K562 (cell line): ENCODE data around the gene OMA1. TPM values are rescaled to one million over a fixed set of nuclear protein-coding genes. Genes with fewer than 3 reads are reported as not detected.

Experiments
- ATAC-seq: fragments of 200-7000 bp; cut with Tn5 transposase; 3 replicates; pipeline ENCODE4 v1.9.1; 2020; ENCODE audit warnings: moderate library complexity
- BruUV-seq: library from RNA; stranded (reverse); fragments of 400-500 nt; replicated peaks from 2 replicates; lab custom pipeline; 2021; lab: Mats Ljungman, UMichigan
- CTCF ChIA-PET: fragments of 300-600 bp; formaldehyde crosslinking; extraction: SDS; loops from one replicate; lab custom pipeline; 2021; ENCODE audit warnings: low intra/inter-chr PET ratio; lab: Yijun Ruan, JAX
- POLR2A ChIA-PET: fragments of 300-600, 350-650 bp; sonication (Branson Sonifier 250); formaldehyde crosslinking; extraction: SDS; loops from one replicate; lab custom pipeline; 2021; ENCODE audit warnings: antibody characterized with exemption, inconsistent platforms; lab: Yijun Ruan, JAX
- DNase-seq, 4 experiments: peaks; one replicate each; pipeline versions ENCODE4 v3.0.0 to v3.0.0-alpha.2; 2011 to 2018; ENCODE audit warnings: low spot score in 3 of 4, mixed read lengths in 3 of 4; ENCODE audit errors: extremely low read depth in 1 of 4
- FAIRE-seq: peaks from 2 replicates; lab custom pipeline; 2011; peaks lifted over from hg19 to GRCh38; lab: Jason Lieb, UNC
- H2AFZ ChIP-seq: 2 replicates; pipeline ENCODE4 v1.6.0; 2011; ENCODE audit warnings: low read depth, low read length, control low read depth, inconsistent platforms
- H3K27ac ChIP-seq: fragments of 200-600 bp; 3 replicates; pipeline ENCODE4 v1.8.0; 2011; ENCODE audit warnings: low read depth, mild to moderate bottlenecking, control low read depth, inconsistent platforms, low read length, moderate library complexity, mixed read lengths; ENCODE audit errors: extremely low read depth
- H3K27me3 ChIP-seq, 2 experiments: fragments of 300-600 bp in 1 of 2; 2 replicates in 1 of 2; 3 replicates in 1 of 2; pipeline versions ENCODE4 v1.6.0 to v1.8.0; 2011; ENCODE audit warnings: inconsistent platforms in 2 of 2, low read length in 2 of 2, mild to moderate bottlenecking in 1 of 2, mixed read lengths in 1 of 2, moderate library complexity in 1 of 2; ENCODE audit not compliant: control insufficient read depth in 2 of 2, insufficient read depth in 2 of 2
- H3K36me3 ChIP-seq: fragments of 300-600 bp; 3 replicates; pipeline ENCODE4 v1.8.0; 2011; ENCODE audit warnings: mild to moderate bottlenecking, low read length, inconsistent platforms; ENCODE audit not compliant: control insufficient read depth, insufficient read depth
- H3K4me1 ChIP-seq, 2 experiments: fragments of 200-600 bp in 1 of 2; replicated peaks in 1 of 2; 2 replicates in 1 of 2; 3 replicates in 1 of 2; pipeline versions ENCODE4 v1.5.1 to v1.8.0; 2011; ENCODE audit warnings: inconsistent platforms in 2 of 2, low read length in 2 of 2, mild to moderate bottlenecking in 1 of 2, mixed read lengths in 1 of 2, moderate library complexity in 1 of 2; ENCODE audit not compliant: control insufficient read depth in 2 of 2, insufficient read depth in 2 of 2
- H3K4me2 ChIP-seq: 2 replicates; pipeline ENCODE4 v1.6.1; 2011; ENCODE audit warnings: low read length, control low read depth, inconsistent platforms, mixed read lengths; ENCODE audit not compliant: insufficient read depth
- H3K4me3 ChIP-seq: fragments of 200-600 bp; sonication (generic), shearing (Covaris generic); 2 replicates; pipeline ENCODE4 v1.5.1; 2016; ENCODE audit warnings: control low read depth, inconsistent platforms
- H3K79me2 ChIP-seq: fragments of 200-600 bp; 3 replicates; pipeline ENCODE4 v1.8.0; 2011; ENCODE audit warnings: low read length, inconsistent platforms; ENCODE audit not compliant: control insufficient read depth, insufficient read depth
- H3K9ac ChIP-seq, 2 experiments: 2 replicates each; pipeline versions ENCODE4 v1.6.0 to v1.6.1; 2011; ENCODE audit warnings: low read depth in 2 of 2, low read length in 2 of 2, control low read depth in 1 of 2, inconsistent platforms in 1 of 2, mild to moderate bottlenecking in 1 of 2, mixed read lengths in 1 of 2; ENCODE audit not compliant: insufficient read depth in 1 of 2
- H3K9me1 ChIP-seq: one replicate; pipeline ENCODE4 v1.6.0; 2011; ENCODE audit warnings: inconsistent platforms, mild to moderate bottlenecking, low read length, moderate library complexity; ENCODE audit not compliant: control insufficient read depth, insufficient read depth
- H3K9me3 ChIP-seq: replicated peaks from 2 replicates; pipeline ENCODE4 v1.5.1; 2011; ENCODE audit warnings: low read depth, low read length, inconsistent platforms; ENCODE audit not compliant: control insufficient read depth, insufficient read depth
- H4K20me1 ChIP-seq: replicated peaks from 2 replicates; pipeline ENCODE4 v1.6.1; 2011; ENCODE audit warnings: low read length, inconsistent platforms, mixed read lengths; ENCODE audit not compliant: control insufficient read depth, insufficient read depth
- STAG1 ChIP-seq: sonication (generic); formaldehyde crosslinking; IDR thresholded peaks from 2 replicates; pipeline ENCODE4 v1.5.0; 2020; ENCODE audit warnings: missing genetic modification reagents, borderline replicate concordance
- ZBTB33 ChIP-seq: sonication (generic); formaldehyde crosslinking; IDR thresholded peaks from 2 replicates; pipeline ENCODE4 v1.8.1; 2023; ENCODE audit warnings: mild to moderate bottlenecking, missing genetic modification reagents
- WGBS: fragments of 100-300 bp; shearing (Covaris generic); methylation state at CpG from one replicate; pipeline ENCODE4 v1.1.6; 2016; ENCODE audit warnings: low coverage, mixed read lengths; ENCODE audit not compliant: insufficient coverage; ENCODE audit errors: missing lambda C conversion rate; 5-methylcytosine and 5-hydroxymethylcytosine counted together
- in situ Hi-C: fragments of 300-500 bp; cut with MboI; formaldehyde crosslinking; loops from 4 replicates; pipeline ENCODE4 v1.15.0; 2018; ENCODE audit warnings: inconsistent platforms, mixed read lengths
- intact Hi-C: fragments of 100-400 bp; cut with micrococcal nuclease; formaldehyde crosslinking; loops from 2 replicates; pipeline ENCODE4 v1.14.2; 2022
- polyA plus RNA-seq, 8 experiments: library from polyadenylated mRNA; depleted of rRNA in 4 of 8; stranded (reverse) in 5 of 8; unstranded in 3 of 8; fragments of >200 nt; fragmentation: Nextera tagmentation in 2 of 8; fragmentation: Illumina TruSeq in 1 of 8; extraction: Ambion mirVana in 2 of 8; extraction: Trizol in 1 of 8; gene quantifications; 2 replicates each; pipeline versions ENCODE4 v1.2.1 to v1.2.3, GENCODE V29; 2011 to 2014; ENCODE audit warnings: inconsistent platforms in 1 of 8, missing spikeins in 1 of 8
- total RNA-seq, 7 experiments: library from RNA; depleted of rRNA in 6 of 7; stranded (reverse); fragments of >200 nt in 6 of 7; fragmentation: Illumina TruSeq in 2 of 7; extraction: Trizol in 2 of 7; gene quantifications; 2 replicates each; pipeline versions ENCODE4 v1.2.1 to v1.2.3, GENCODE V29; 2011 to 2021; ENCODE audit warnings: low replicate concordance in 1 of 7

OMA1 gene
- total and polyA plus RNA-seq, 9 of the 15 experiments (the other 6 are each of a cell fraction or from before 2014, with no cell fraction given), result 16.6 to 51.5 (median 33.5) TPM

- no peaks in the 10 kb centered on the region for H3K79me2 ChIP-seq
- peaks cover 0 to 11% of the 10 kb centered on the region in 2 experiments; a peak in 1 of 5 replicates for H3K4me1 ChIP-seq
- 78% methylated on average over 36 of the region's 43 CpGs for WGBS
- no peak overlapping the region for H3K27ac ChIP-seq
- H2AFZ ChIP-seq, result no peak overlapping the region
- ATAC-seq (no peak), FAIRE-seq (no peak), DNase-seq (no peak)
- BruUV-seq, result no TSS peak
- in situ Hi-C loops, result no loop called here
- no peaks in the 10 kb centered on the region for H3K9me1 ChIP-seq
- no peaks in the 10 kb centered on the region for H3K9me3 ChIP-seq
- ChIA-PET CTCF (no interaction called here), POLR2A (no interaction called here)
- H3K4me3 ChIP-seq, result no peak overlapping the region
- no peaks in the 10 kb centered on the region for H3K36me3 ChIP-seq
- no peaks in the 10 kb centered on the region for H4K20me1 ChIP-seq
- H3K4me2 ChIP-seq, result no peak overlapping the region
- intact Hi-C loops, result no loop called here
- no peak overlapping the region for H3K9ac ChIP-seq
- peaks cover 2 to 6% of the 10 kb centered on the region in 2 experiments; a peak in 1 of 5 replicates for H3K27me3 ChIP-seq
- TF ChIP-seq STAG1 (CRISPR knock-in tag) (no peak), ZBTB33 (CRISPR knock-in tag) (peak; percentile 75)
Observed at GRCh38 chr1:58576325-58576726, 29.8 kb upstream of the OMA1 start.
